Kidney (tissue), 14 donors: ENCODE data around the gene TMEM43. TPM values are rescaled to one million over a fixed set of nuclear protein-coding genes. Genes with fewer than 3 reads are reported as not detected.

Experiments used
- DNase-seq, 5 donors: peaks; one replicate each; pipeline ENCODE4 v3.0.0-alpha.2; 2013 to 2020
- FAIRE-seq: peaks from 2 replicates; lab custom pipeline; 2012; peaks lifted over from hg19 to GRCh38; lab: Jason Lieb, UNC
- H3K27ac ChIP-seq, 2 donors: one replicate each; pipeline ENCODE4 v1.7.0; 2013; ENCODE audit warnings: low read depth in 2 of 2, low read length in 2 of 2, inconsistent platforms in 1 of 2
- H3K27me3 ChIP-seq: one replicate; pipeline ENCODE4 v1.7.1; 2013; ENCODE audit warnings: low read length, inconsistent platforms; ENCODE audit not compliant: control insufficient read depth, insufficient read depth
- H3K36me3 ChIP-seq, 3 donors: one replicate each; pipeline versions ENCODE4 v1.7.0 to v1.7.1; 2013; ENCODE audit warnings: low read length in 3 of 3, control low read depth in 1 of 3, inconsistent platforms in 1 of 3; ENCODE audit not compliant: insufficient read depth in 3 of 3, control insufficient read depth in 2 of 3
- H3K4me1 ChIP-seq, 3 donors: one replicate each; pipeline versions ENCODE4 v1.7.0 to v1.7.1; 2013; ENCODE audit warnings: low read length in 3 of 3, inconsistent platforms in 1 of 3, low read depth in 1 of 3; ENCODE audit not compliant: control insufficient read depth in 2 of 3, insufficient read depth in 2 of 3
- H3K4me3 ChIP-seq, 3 donors: one replicate each; pipeline versions ENCODE4 v1.7.0 to v1.8.1; 2013; ENCODE audit warnings: low read length in 3 of 3, control low read depth in 1 of 3, inconsistent platforms in 1 of 3
- H3K9ac ChIP-seq, 3 donors: one replicate each; pipeline versions ENCODE4 v1.7.0 to v1.7.1; 2013; ENCODE audit warnings: low read length in 3 of 3, control low read depth in 1 of 3, inconsistent platforms in 1 of 3
- H3K9me3 ChIP-seq, 3 donors: one replicate each; pipeline versions ENCODE4 v1.7.0 to v1.7.1; 2013; ENCODE audit warnings: low read length in 3 of 3, control low read depth in 1 of 3, inconsistent platforms in 1 of 3; ENCODE audit not compliant: control insufficient read depth in 2 of 3, insufficient read depth in 1 of 3
- CTCF ChIP-seq: IDR thresholded peaks from 3 replicates; pipeline ENCODE4 v1.5.1; 2012; ENCODE audit warnings: mild to moderate bottlenecking, moderate library complexity, borderline replicate concordance; ENCODE audit not compliant: insufficient read depth; ENCODE audit errors: extremely low read depth
- intact Hi-C: fragments of 100-400 bp; cut with DNase I; formaldehyde crosslinking; loops from one replicate; pipeline ENCODE4 v1.11.1; 2022
- polyA plus RNA-seq: library from polyadenylated mRNA; stranded (reverse); fragments of 350-450 nt; fragmentation: Illumina TruSeq; extraction: RNeasy Lipid Tissue Mini Kit (QIAGEN cat#74804); gene quantifications from one replicate; pipeline ENCODE4 v1.2.3, GENCODE V29; 2014; ENCODE audit warnings: low read depth, low replicate concordance; ENCODE audit not compliant: insufficient read depth
- total RNA-seq: library from RNA; stranded (reverse); fragmentation: NEBNext Ultra II Directional; extraction: Animal tissue kit (Norgen Biotek cat#: 25700); gene quantifications from one replicate; pipeline ENCODE4 v1.2.1, GENCODE V29; 2021
- donor health status: control.
- donor health status: control.
- donor health status: control.
- donor health status: control.
- donor health status: control.
- donor health status: DM: yes; HTN: yes; CAD: no.
- donor health status: Normal renal cell carcinoma (clear cell type).

Gene TMEM43
- total and polyA plus RNA-seq, 2 donors from 2014 or later = 27.6 to 86.5 TPM

- H3K4me3 ChIP-seq = no peak overlapping the region
- no peaks in the 10 kb centered on the region for H3K27me3 ChIP-seq
- intact Hi-C loops = no loop called here
- peak in 1 of 5 donors; percentile 18 for DNase-seq
- FAIRE-seq = no peak
- peaks cover 2 to 42% (median 26%) of the 10 kb centered on the region in 3 donors for H3K36me3 ChIP-seq
- TF ChIP-seq CTCF = no peak
- no peak overlapping the region for H3K9ac ChIP-seq
- H3K4me1 ChIP-seq = peaks cover 6 to 20% (median 18%) of the 10 kb centered on the region in 3 donors
- H3K9me3 ChIP-seq = no peaks in the 10 kb centered on the region
- peak overlapping the region in 1 of 2 donors; percentile 71 for H3K27ac ChIP-seq
Measured at GRCh38 chr3:14145236-14145635, 20.4 kb downstream of the TMEM43 start.

GRCh38 chr3:14145670-14146380, 21.0 kb downstream of the TMEM43 start:
- Histone ChIP-seq H3K9ac (no peak overlapping the region), H3K36me3 (peaks cover 2 to 45% (median 23%) of the 10 kb centered on the region in 3 donors), H3K4me3 (no peak overlapping the region), H3K27me3 (no peaks in the 10 kb centered on the region), H3K9me3 (no peaks in the 10 kb centered on the region), H3K27ac (no peak overlapping the region), H3K4me1 (peaks cover 6 to 20% (median 18%) of the 10 kb centered on the region in 3 donors)
- TF ChIP-seq CTCF = no peak
- intact Hi-C loops = no loop called here
- peak in 4 of 5 donors; percentile 12 to 79 (median 27) for DNase-seq
- FAIRE-seq = no peak

GRCh38 chr3:14146381-14147065, 21.7 kb downstream of the TMEM43 start:
- peak overlapping the region in 1 of 2 donors; percentile 47 for H3K27ac ChIP-seq

More at GRCh38 chr3:14146381-14147065, 21.7 kb downstream of the TMEM43 start:
- peak in 3 of 5 donors; percentile 4 to 65 (median 29) for DNase-seq
- no peak for TF ChIP-seq CTCF
- no peak for FAIRE-seq
- Histone ChIP-seq H3K9me3 (no peaks in the 10 kb centered on the region), H3K27me3 (no peaks in the 10 kb centered on the region), H3K4me3 (no peak overlapping the region), H3K9ac (no peak overlapping the region), H3K36me3 (peaks cover 2 to 43% (median 25%) of the 10 kb centered on the region in 3 donors), H3K4me1 (peaks cover 6 to 20% (median 18%) of the 10 kb centered on the region in 3 donors)
- intact Hi-C loops = no loop called here
